Measurements from ENCODE around the gene RBM33. TPM values are rescaled to one million over a fixed set of nuclear protein-coding genes. Genes with fewer than 3 reads are reported as not detected.
A peak's percentile ranks its signal among the peaks of the same experiment; 100 is the strongest.

The RBM33 gene
- total and polyA plus RNA-seq, 8 donors = 7.5 to 182 (median 60.5) TPM

GRCh38 chr7:155782466-155782865, 138.0 kb downstream of the RBM33 start:
- intact Hi-C loops (cut with DNase I; ENCODE audit: low total_unique reads) = no loop called here
- Histone ChIP-seq H3K4me1 (peaks cover 7 to 8% (median 8%) of the 10 kb centered on the region in 4 donors), H3K27ac (no peak overlapping the region), H3K4me3 (no peak overlapping the region), H3K27me3 (peaks cover 0 to 10% (median 8%) of the 10 kb centered on the region in 3 donors), H3K36me3 (peaks cover 12 to 77% (median 72%) of the 10 kb centered on the region in 4 donors), H3K9me3 (no peaks in the 10 kb centered on the region)
- no peak for DNase-seq
- 89 to 98% (median 92%) methylated on average over 8 to 10 of the region's 10 CpGs for WGBS, 5 donors
- TF ChIP-seq CTCF (IDR thresholded peaks at IDR 0.05) (no peak), EP300 (IDR thresholded peaks at IDR 0.05) (no peak), POLR2A (IDR thresholded peaks at IDR 0.05) (no peak), POLR2AphosphoS5 (IDR thresholded peaks at IDR 0.05) (no peak)

GRCh38 chr7:155785536-155785935, 141.1 kb downstream of the RBM33 start:
- H3K9me3 ChIP-seq = no peaks in the 10 kb centered on the region
- 82 to 92% (median 89%) methylated on average over 10 of the region's 10 CpGs for WGBS, 5 donors
- peaks cover 8 to 13% (median 11%) of the 10 kb centered on the region in 4 donors for H3K4me1 ChIP-seq
- peaks cover 5 to 47% (median 43%) of the 10 kb centered on the region in 4 donors for H3K36me3 ChIP-seq
- H3K27ac ChIP-seq = no peak overlapping the region
- no peak overlapping the region for H3K4me3 ChIP-seq
- no peak for DNase-seq
- TF ChIP-seq CTCF (IDR thresholded peaks at IDR 0.05) = no peak
- no peak for TF ChIP-seq EP300 (IDR thresholded peaks at IDR 0.05)
- TF ChIP-seq POLR2AphosphoS5 (IDR thresholded peaks at IDR 0.05) = no peak
- intact Hi-C loops (cut with DNase I; ENCODE audit: low total_unique reads) = no loop called here
- H3K27me3 ChIP-seq = peaks cover 0 to 27% (median 11%) of the 10 kb centered on the region in 3 donors

GRCh38 chr7:155786491-155786890, 142.0 kb downstream of the RBM33 start:
- DNase-seq = no peak
- 84 to 91% (median 87%) methylated on average over 10 of the region's 10 CpGs for WGBS, 5 donors
- H3K36me3 ChIP-seq = peaks cover 0 to 37% (median 33%) of the 10 kb centered on the region in 4 donors

GRCh38 chr7:155787171-155787851, 142.8 kb downstream of the RBM33 start:
- 2 to 6% (median 3%) methylated on average over 44 to 68 of the region's 68 CpGs for WGBS, 5 donors

More at GRCh38 chr7:155786491-155786890, 142.0 kb downstream of the RBM33 start:
- Histone ChIP-seq H3K27me3 (peaks cover 0 to 27% (median 11%) of the 10 kb centered on the region in 3 donors), H3K9me3 (no peaks in the 10 kb centered on the region), H3K4me3 (peak overlapping the region in 1 of 4 donors; percentile 45), H3K4me1 (peaks cover 8 to 13% (median 11%) of the 10 kb centered on the region in 4 donors), H3K27ac (no peak overlapping the region)
- TF ChIP-seq CTCF (IDR thresholded peaks at IDR 0.05) (no peak), EP300 (IDR thresholded peaks at IDR 0.05) (no peak), POLR2A (IDR thresholded peaks at IDR 0.05) (no peak), POLR2AphosphoS5 (IDR thresholded peaks at IDR 0.05) (no peak)
- intact Hi-C loops (cut with DNase I; ENCODE audit: low total_unique reads) = no loop called here

More at GRCh38 chr7:155787171-155787851, 142.8 kb downstream of the RBM33 start:
- peak overlapping the region; percentile 33 to 45 (median 40) for H3K4me3 ChIP-seq
- H3K27ac ChIP-seq = peak overlapping the region in 1 of 5 donors; percentile 23
- peaks cover 0 to 27% (median 11%) of the 10 kb centered on the region in 3 donors for H3K27me3 ChIP-seq
- no peak for TF ChIP-seq CTCF (IDR thresholded peaks at IDR 0.05)
- TF ChIP-seq EP300 (IDR thresholded peaks at IDR 0.05) = no peak
- TF ChIP-seq POLR2AphosphoS5 (IDR thresholded peaks at IDR 0.05) = no peak
- TF ChIP-seq POLR2A (IDR thresholded peaks at IDR 0.05) = no peak
- peaks cover 8 to 13% (median 11%) of the 10 kb centered on the region in 4 donors for H3K4me1 ChIP-seq
- peaks cover 0 to 29% (median 25%) of the 10 kb centered on the region in 4 donors for H3K36me3 ChIP-seq
- H3K9me3 ChIP-seq = no peaks in the 10 kb centered on the region
- peak in 1 of 2 donors; percentile 50 for DNase-seq
- intact Hi-C loops (cut with DNase I; ENCODE audit: low total_unique reads) = no loop called here
